Calu3 (cell line): ENCODE measurements around the gene NLRP6. TPM values are rescaled to one million over a fixed set of nuclear protein-coding genes. Genes with fewer than 3 reads are reported as not detected.

Source experiments
- Bru-seq: library from RNA; stranded (reverse); fragments of 400-500 nt; gene quantifications from one replicate; lab custom pipeline; 2021; lab: Mats Ljungman, UMichigan
- BruChase-seq, 2 experiments: library from RNA; stranded (reverse); fragments of 400-500 nt; gene quantifications; one replicate each; lab custom pipeline; 2021; lab: Mats Ljungman, UMichigan
- BruUV-seq: library from RNA; stranded (reverse); fragments of 400-500 nt; replicated peaks from 2 replicates; lab custom pipeline; 2021; lab: Mats Ljungman, UMichigan
- CTCF ChIA-PET: fragments of 300-600 bp; sonication (Branson Sonifier 250); formaldehyde crosslinking; loops from one replicate; lab custom pipeline; 2022; ENCODE audit warnings: antibody characterized with exemption; lab: Charles Lee
- DNase-seq: peaks from one replicate; pipeline ENCODE4 v3.0.0; 2022
- H3K27ac Mint-ChIP-seq: one replicate; pipeline ENCODE4 v1.8.0; 2022; ENCODE audit warnings: mixed read lengths; ENCODE audit not compliant: unreplicated experiment
- H3K27me3 Mint-ChIP-seq: one replicate; pipeline ENCODE4 v1.8.0; 2022; ENCODE audit warnings: mixed read lengths; ENCODE audit not compliant: unreplicated experiment
- H3K36me3 Mint-ChIP-seq: one replicate; pipeline ENCODE4 v1.8.0; 2022; ENCODE audit warnings: mild to moderate bottlenecking, moderate library complexity, mixed read lengths; ENCODE audit not compliant: insufficient read depth, unreplicated experiment
- H3K4me1 Mint-ChIP-seq: one replicate; pipeline ENCODE4 v1.8.0; 2022; ENCODE audit warnings: mild to moderate bottlenecking, low read depth, mixed read lengths; ENCODE audit not compliant: unreplicated experiment
- H3K4me3 Mint-ChIP-seq: one replicate; pipeline ENCODE4 v1.8.0; 2022; ENCODE audit warnings: mild to moderate bottlenecking, low read depth, moderate library complexity, mixed read lengths; ENCODE audit not compliant: unreplicated experiment
- H3K9me3 Mint-ChIP-seq: one replicate; pipeline ENCODE4 v1.8.0; 2022; ENCODE audit warnings: low read depth, mixed read lengths; ENCODE audit not compliant: unreplicated experiment
- CTCF ChIP-seq: fragments of 200-600 bp; IDR thresholded peaks from one replicate; pipeline ENCODE4 v1.8.0; 2022; ENCODE audit warnings: antibody characterized with exemption; ENCODE audit not compliant: unreplicated experiment
- intact Hi-C: fragments of 100-400 bp; cut with micrococcal nuclease; formaldehyde crosslinking; loops from one replicate; pipeline ENCODE4 v1.10.0; 2022; ENCODE audit not compliant: unreplicated experiment
- long read RNA-seq: library from polyadenylated mRNA; stranded (forward); transcript quantifications from one replicate; pipeline ENCODE4 v2.0.0, GENCODE V29; 2022
- total RNA-seq: library from RNA; stranded (reverse); gene quantifications from 2 replicates; pipeline ENCODE4 v1.2.3, GENCODE V29; 2022

Gene NLRP6
- total RNA-seq (not detected in 2 replicates), Bru-seq, nascent RNA (not detected), BruChase-seq, experiment 1, labeled RNA remaining after a 6-hour chase (not detected), BruChase-seq, experiment 2, labeled RNA remaining after a 2-hour chase (not detected)
- long read RNA-seq = 0 reads

GRCh38 chr11:278001-278951, at the start of gene NLRP6:
Gene NLRP6 (plus strand): TSS chr11:278407. CDS start chr11:278570, 163 bp downstream.
- TF ChIP-seq CTCF = no peak
- H3K27ac Mint-ChIP-seq = no peak within 1 kb of the TSS
- H3K27me3 Mint-ChIP-seq = peaks cover 79% of the 10 kb centered on the region
- no peak within 1 kb of the TSS for H3K4me3 Mint-ChIP-seq
- H3K36me3 Mint-ChIP-seq = no peaks in the 10 kb centered on the region
- H3K9me3 Mint-ChIP-seq = peaks cover 5% of the 10 kb centered on the region
- H3K4me1 Mint-ChIP-seq = no peaks in the 10 kb centered on the region
- no peak for DNase-seq
- CTCF ChIA-PET = no interaction called here
- BruUV-seq = no TSS peak
- intact Hi-C loops = no loop called here

GRCh38 chr11:230431-230830, 47.8 kb upstream of the NLRP6 start:
- Mint-ChIP-seq H3K9me3 (no peaks in the 10 kb centered on the region), H3K27ac (no peak overlapping the region), H3K36me3 (peaks cover 14% of the 10 kb centered on the region), H3K4me1 (no peaks in the 10 kb centered on the region), H3K27me3 (no peaks in the 10 kb centered on the region), H3K4me3 (no peak overlapping the region)
- no peak for TF ChIP-seq CTCF
- CTCF ChIA-PET = no interaction called here
- no peak for DNase-seq
- no TSS peak for BruUV-seq
- intact Hi-C loops = no loop called here

- DNase-seq = no peak
- TF ChIP-seq CTCF = no peak
- Mint-ChIP-seq H3K27ac (no peak overlapping the region), H3K36me3 (peaks cover 33% of the 10 kb centered on the region), H3K4me1 (no peaks in the 10 kb centered on the region), H3K27me3 (no peaks in the 10 kb centered on the region), H3K4me3 (no peak overlapping the region), H3K9me3 (no peaks in the 10 kb centered on the region)
- BruUV-seq = no TSS peak
- CTCF ChIA-PET = no interaction called here
- intact Hi-C loops = no loop called here
These were observed 45.2 kb upstream of the NLRP6 start for GRCh38 chr11:232783-233565.

- Mint-ChIP-seq H3K9me3 (no peaks in the 10 kb centered on the region), H3K4me3 (peak overlapping the region; percentile 96), H3K36me3 (peaks cover 38% of the 10 kb centered on the region), H3K27me3 (no peaks in the 10 kb centered on the region), H3K27ac (peak overlapping the region; percentile 44), H3K4me1 (peaks cover 10% of the 10 kb centered on the region)
- CTCF ChIA-PET = interaction anchor here (1.5 kb wide), 1 partner anchor 8 kb away, joined by 4 read pairs; no protein-coding TSS in a partner anchor
- no peak for TF ChIP-seq CTCF
- no peak for DNase-seq
- BruUV-seq = TSS peak; percentile 50
- intact Hi-C loops = no loop called here
These were observed 43.0 kb upstream of the NLRP6 start for GRCh38 chr11:235180-235579.
